Immature natural killer cell (primary cell): ENCODE measurements around the gene ANO5. TPM values are rescaled to one million over a fixed set of nuclear protein-coding genes. Genes with fewer than 3 reads are reported as not detected.
"Not testable (repeated sequence)": the region's sequence is repeated elsewhere in the genome, so short reads cannot be mapped to it uniquely, and the experiment has no call there.

ENCODE experiments used
- DNase-seq, 3 donors: peaks; one replicate each; pipeline ENCODE4 v3.0.0; 2022; ENCODE audit warnings: mixed read lengths in 1 of 3
- H3K27ac Mint-ChIP-seq, 6 donors: one replicate each; pipeline ENCODE4 v1.8.0; 2020; ENCODE audit warnings: mixed read lengths in 6 of 6, mild to moderate bottlenecking in 5 of 6, inconsistent platforms in 4 of 6, moderate library complexity in 3 of 6
- H3K27me3 Mint-ChIP-seq, 3 donors: one replicate each; pipeline ENCODE4 v1.8.0; 2020 to 2021; ENCODE audit warnings: low read depth in 3 of 3, mild to moderate bottlenecking in 3 of 3, mixed read lengths in 3 of 3, moderate library complexity in 3 of 3, inconsistent platforms in 1 of 3
- H3K36me3 Mint-ChIP-seq, 3 donors: one replicate each; pipeline ENCODE4 v1.8.0; 2020; ENCODE audit warnings: mixed read lengths in 3 of 3, inconsistent platforms in 2 of 3, mild to moderate bottlenecking in 2 of 3
- H3K4me1 Mint-ChIP-seq, 2 donors: one replicate each; pipeline ENCODE4 v1.8.0; 2020; ENCODE audit warnings: inconsistent platforms in 2 of 2, mild to moderate bottlenecking in 2 of 2, mixed read lengths in 2 of 2, moderate library complexity in 1 of 2
- H3K4me3 Mint-ChIP-seq, 5 donors: one replicate each; pipeline ENCODE4 v1.8.0; 2020; ENCODE audit warnings: mild to moderate bottlenecking in 5 of 5, mixed read lengths in 5 of 5, inconsistent platforms in 3 of 5, moderate library complexity in 3 of 5
- H3K9me3 Mint-ChIP-seq, 6 donors: one replicate each; pipeline ENCODE4 v1.8.0; 2020; ENCODE audit warnings: mild to moderate bottlenecking in 6 of 6, mixed read lengths in 6 of 6, inconsistent platforms in 4 of 6, moderate library complexity in 3 of 6
- polyA plus RNA-seq, 3 donors: library from polyadenylated mRNA; unstranded; fragments of 300-500 nt; fragmentation: Illumina TruSeq; gene quantifications; one replicate each; pipeline ENCODE4 v1.2.3, GENCODE V29; 2021

ANO5 gene
- polyA plus RNA-seq, 3 donors from 2014 or later, result 0.07 to 0.09 TPM; not detected in 1

DNA sequence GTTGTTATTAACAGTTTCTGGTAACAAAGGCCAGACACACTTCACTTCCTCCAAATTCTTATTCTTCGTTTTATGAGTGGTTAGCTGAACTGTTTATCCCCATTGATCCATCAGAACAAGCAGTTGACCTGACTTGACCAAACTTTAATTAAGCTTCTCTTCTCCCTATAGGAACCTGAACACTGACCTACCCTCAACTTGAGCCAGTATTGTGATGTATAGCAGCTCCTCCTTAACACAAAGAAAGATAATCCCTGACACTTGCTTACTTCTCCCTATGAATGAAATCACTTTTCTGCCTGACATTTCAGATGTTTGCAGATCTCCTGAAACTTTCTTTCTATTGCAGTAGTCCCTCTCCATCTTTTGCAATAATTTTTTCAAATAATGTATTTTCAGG is 41.9 kb downstream of the ANO5 start:
- Mint-ChIP-seq H3K27me3 (no peaks in the 10 kb centered on the region), H3K4me3 (no peak overlapping the region), H3K27ac (no peak overlapping the region), H3K9me3 (peaks cover 0 to 5% (median 0%) of the 10 kb centered on the region in 6 donors), H3K4me1 (no peaks in the 10 kb centered on the region), H3K36me3 (no peaks in the 10 kb centered on the region)
- no peak for DNase-seq

DNA sequence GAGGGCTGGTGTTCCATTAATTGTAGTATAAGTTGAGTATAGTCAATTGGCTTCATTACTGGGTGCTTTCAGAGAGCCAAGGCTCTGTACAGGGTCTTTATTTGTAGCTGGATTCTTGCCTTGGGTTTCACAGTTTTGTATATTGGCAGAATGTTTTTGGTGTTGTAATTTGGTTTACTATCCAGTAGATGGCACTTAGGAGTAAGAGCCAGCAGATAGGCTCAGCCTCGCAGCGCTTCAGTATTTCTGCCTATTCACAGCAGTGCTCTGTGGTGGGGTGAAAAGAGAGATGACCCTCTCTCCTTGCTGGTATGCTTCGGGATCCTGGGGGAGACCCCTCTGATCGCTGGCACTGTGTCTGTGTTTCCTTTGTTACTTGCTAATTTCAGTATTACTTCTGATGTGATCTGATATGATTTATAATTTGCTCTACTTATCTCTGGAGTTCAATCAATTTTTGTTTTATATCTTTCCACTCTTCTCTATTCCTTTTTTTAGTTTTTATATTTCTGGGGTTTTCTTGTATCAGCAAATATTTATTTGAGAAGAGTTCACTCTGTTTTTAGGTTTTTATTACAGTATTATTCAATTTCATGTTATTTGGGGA is 52.2 kb downstream of the ANO5 start:
- no peaks in the 10 kb centered on the region for H3K4me1 Mint-ChIP-seq
- no peaks in the 10 kb centered on the region for H3K9me3 Mint-ChIP-seq
- H3K27me3 Mint-ChIP-seq, result peaks cover 0 to 5% (median 0%) of the 10 kb centered on the region in 3 donors
- DNase-seq, result peak in 2 of 3 donors; percentile 1 to 5
- H3K36me3 Mint-ChIP-seq, result no peaks in the 10 kb centered on the region
- H3K4me3 Mint-ChIP-seq, result no peak overlapping the region
- no peak overlapping the region for H3K27ac Mint-ChIP-seq

DNA sequence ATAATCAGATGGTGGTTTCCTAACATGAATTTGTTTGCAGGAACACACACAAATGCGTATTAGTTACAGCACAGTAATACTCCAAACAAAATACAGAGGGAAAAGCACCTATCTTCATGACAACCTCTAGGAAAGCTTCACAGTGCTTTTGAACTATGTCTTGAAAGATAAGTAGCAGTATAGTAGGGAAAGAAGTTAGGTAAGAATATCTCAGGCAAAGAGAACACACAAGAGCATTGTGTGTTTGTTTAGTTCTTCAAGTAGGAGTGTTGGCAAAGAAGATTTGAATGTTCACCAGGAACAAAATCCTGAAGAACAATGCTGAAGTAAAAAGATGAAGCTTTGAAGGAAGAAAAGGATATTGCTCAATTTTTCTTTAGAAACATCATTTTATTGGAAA is 54.1 kb downstream of the ANO5 start:
- peaks cover 0 to 5% (median 0%) of the 10 kb centered on the region in 3 donors for H3K27me3 Mint-ChIP-seq
- H3K36me3 Mint-ChIP-seq, result no peaks in the 10 kb centered on the region
- no peak overlapping the region for H3K27ac Mint-ChIP-seq
- DNase-seq, result no peak
- H3K4me3 Mint-ChIP-seq, result no peak overlapping the region
- H3K4me1 Mint-ChIP-seq, result no peaks in the 10 kb centered on the region
- H3K9me3 Mint-ChIP-seq, result no peaks in the 10 kb centered on the region

DNA sequence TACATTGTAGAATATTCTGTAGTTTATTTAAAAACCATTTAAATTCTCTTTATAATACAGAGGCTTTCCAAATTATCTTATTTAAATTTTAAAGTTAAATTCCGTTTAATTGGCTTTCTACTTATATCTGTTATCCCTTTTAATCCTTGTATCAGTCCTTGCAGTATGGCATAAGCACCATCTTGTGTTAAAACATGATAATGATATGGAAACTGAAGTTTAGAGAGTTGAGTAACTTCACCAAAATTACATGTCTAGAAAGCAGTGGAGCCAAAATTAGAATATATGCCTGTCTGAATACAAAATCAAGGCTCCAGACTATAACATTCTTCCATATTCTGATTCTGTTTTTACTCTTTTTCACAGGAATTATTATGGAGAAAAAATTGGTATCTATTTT is 57.0 kb downstream of the ANO5 start:
- H3K27ac Mint-ChIP-seq, result no peak overlapping the region
- no peak overlapping the region for H3K4me3 Mint-ChIP-seq

DNA sequence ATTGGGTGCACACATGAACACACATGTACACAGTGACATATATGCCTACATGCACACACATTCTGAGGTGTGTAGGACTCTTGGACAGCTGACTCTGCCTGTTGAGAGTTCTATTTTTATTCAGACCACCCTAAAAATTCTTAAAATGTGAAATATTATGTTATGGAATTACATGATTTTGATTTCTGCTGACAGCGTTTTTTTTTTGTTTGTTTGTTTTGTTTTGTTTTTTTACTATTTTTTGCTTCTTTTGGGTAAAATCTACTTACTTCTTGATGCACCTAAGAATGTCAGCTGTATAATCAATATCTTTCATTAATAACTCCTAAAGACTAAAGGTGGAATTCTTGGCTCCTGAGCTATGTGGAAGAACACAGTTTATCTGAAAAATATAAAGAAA is 64.0 kb downstream of the ANO5 start:
- no peaks in the 10 kb centered on the region for H3K4me1 Mint-ChIP-seq
- H3K27ac Mint-ChIP-seq, result no peak overlapping the region
- no peaks in the 10 kb centered on the region for H3K27me3 Mint-ChIP-seq
- H3K9me3 Mint-ChIP-seq, result no peaks in the 10 kb centered on the region
- no peaks in the 10 kb centered on the region for H3K36me3 Mint-ChIP-seq
- DNase-seq, result no peak
- no peak overlapping the region for H3K4me3 Mint-ChIP-seq

More for the DNA sequence above, 57.0 kb downstream of the ANO5 start:
- no peak for DNase-seq
- Mint-ChIP-seq H3K27me3 (peaks cover 0 to 5% (median 0%) of the 10 kb centered on the region in 3 donors), H3K36me3 (no peaks in the 10 kb centered on the region), H3K4me1 (no peaks in the 10 kb centered on the region), H3K9me3 (no peaks in the 10 kb centered on the region)

DNA sequence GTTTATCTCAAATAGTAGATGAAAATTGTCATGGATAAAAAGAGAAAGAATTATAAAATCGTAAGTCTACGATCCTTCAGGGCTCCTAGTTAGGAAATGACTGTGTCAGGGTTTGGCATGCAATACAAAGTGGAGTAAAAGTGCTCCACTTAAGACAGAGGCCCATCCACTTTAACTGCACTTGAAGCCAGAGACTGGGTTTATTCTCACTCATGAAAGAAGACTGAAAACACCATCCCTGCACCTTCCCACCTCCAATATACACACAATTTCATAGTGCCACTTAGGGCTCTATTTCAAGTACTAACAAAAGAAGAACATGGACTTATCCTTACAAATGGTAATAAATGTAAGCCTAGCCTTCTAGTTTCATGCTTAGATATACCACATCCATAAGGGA is 70.7 kb downstream of the ANO5 start:
- no peaks in the 10 kb centered on the region for H3K36me3 Mint-ChIP-seq
- H3K4me1 Mint-ChIP-seq, result no peaks in the 10 kb centered on the region
- H3K4me3 Mint-ChIP-seq, result no peak overlapping the region
- H3K27me3 Mint-ChIP-seq, result peaks cover 0 to 3% (median 0%) of the 10 kb centered on the region in 3 donors
- no peaks in the 10 kb centered on the region for H3K9me3 Mint-ChIP-seq
- no peak for DNase-seq
- no peak overlapping the region for H3K27ac Mint-ChIP-seq

DNA sequence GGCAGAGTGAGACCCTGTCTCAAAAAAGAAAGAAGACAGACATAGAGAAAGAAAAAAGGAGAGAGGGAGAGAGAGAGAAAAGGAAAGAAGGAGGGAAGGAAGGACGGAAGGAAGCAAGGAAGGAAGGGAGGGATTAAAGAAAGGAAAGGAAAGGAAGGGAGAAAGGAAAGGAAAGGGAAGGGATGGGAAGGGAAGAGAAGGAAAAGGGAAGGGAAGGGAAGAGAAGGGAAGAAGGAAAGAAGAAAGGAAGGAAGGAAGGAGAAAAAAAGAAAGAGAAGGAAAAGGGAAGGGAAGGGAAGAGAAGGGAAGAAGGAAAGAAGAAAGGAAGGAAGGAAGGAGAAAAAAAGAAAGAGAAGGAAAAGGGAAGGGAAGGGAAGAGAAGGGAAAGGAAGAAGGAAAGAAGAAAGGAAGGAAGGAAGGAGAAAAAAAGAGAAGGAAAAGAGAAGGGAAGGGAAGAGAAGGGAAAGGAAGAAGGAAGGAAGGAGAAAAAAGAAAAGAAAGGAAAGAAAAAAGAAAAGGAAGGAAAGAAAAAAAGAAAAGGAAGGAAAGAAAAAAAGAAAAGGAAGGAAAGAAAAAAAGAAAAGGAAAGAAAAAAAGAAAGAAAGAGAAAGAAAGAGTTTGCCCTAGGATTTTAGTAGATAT is 76.2 kb downstream of the ANO5 start:
- H3K4me1 Mint-ChIP-seq, H3K36me3 Mint-ChIP-seq, H3K9me3 Mint-ChIP-seq, DNase-seq, H3K27me3 Mint-ChIP-seq, H3K4me3 Mint-ChIP-seq, H3K27ac Mint-ChIP-seq: not testable (repeated sequence)

DNA sequence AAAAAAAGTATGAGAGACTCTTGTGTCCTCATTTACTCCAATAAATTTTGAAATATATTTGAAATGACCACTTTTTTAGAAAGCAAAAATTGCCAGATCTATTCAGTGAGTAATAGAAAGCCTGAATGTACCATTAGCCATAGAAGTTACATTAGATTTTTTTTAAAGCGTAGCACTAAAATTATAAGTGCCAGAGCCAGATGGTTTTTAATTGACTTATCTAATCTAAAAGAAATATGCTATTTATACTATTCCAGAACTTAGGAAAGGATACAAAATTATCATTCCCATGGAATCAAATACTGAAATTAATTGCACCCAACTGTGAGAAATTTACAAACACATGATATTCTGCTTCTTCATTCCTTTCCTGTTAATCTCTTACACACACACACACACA is 80.9 kb downstream of the ANO5 start:
- Mint-ChIP-seq H3K9me3 (peaks cover 0 to 1% (median 0%) of the 10 kb centered on the region in 6 donors), H3K27ac (no peak overlapping the region), H3K27me3 (peaks cover 0 to 2% (median 0%) of the 10 kb centered on the region in 3 donors), H3K4me1 (no peaks in the 10 kb centered on the region), H3K4me3 (no peak overlapping the region), H3K36me3 (no peaks in the 10 kb centered on the region)
- no peak for DNase-seq

DNA sequence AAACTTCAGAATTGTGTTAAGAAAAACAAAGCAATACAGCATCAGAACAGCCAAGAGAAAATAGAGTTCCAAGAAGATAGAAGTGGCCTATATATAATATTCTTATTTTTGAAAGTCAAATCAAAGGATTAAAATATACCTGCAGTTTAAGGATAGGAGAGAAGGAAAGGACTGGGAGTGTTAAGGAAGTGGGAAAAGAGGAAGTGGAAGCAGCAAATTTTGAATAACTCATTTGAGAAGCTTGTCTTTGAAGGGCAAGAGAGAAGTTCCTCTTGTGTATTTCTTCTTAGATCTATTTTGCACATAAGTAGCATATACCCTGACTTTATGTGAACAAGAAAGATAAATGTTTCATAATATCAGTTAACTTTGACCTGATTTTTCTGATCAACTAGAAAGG is 82.7 kb downstream of the ANO5 start:
- Mint-ChIP-seq H3K27ac (no peak overlapping the region), H3K27me3 (no peaks in the 10 kb centered on the region), H3K36me3 (no peaks in the 10 kb centered on the region), H3K4me1 (no peaks in the 10 kb centered on the region), H3K4me3 (no peak overlapping the region), H3K9me3 (peaks cover 0 to 1% (median 0%) of the 10 kb centered on the region in 6 donors)
- DNase-seq, result no peak

DNA sequence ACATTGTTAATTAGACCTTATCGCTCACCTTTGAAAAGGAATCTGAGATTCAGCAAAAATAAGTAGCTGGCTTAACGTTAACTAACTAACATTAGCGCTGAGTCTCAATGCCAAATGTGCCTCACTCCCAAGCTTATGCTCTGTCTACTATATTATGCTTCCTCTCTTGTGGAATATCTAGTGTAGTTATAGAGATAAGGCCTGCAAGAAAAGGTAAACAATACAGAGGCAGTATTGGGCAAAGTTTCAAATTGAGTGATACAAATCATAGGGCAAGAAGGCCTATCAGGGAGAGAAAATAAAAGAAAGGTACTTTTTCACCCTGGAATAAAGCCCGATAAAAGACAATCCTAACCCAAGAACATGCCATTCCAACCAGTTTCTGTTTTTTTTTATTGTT is 83.7 kb downstream of the ANO5 start:
- no peaks in the 10 kb centered on the region for H3K4me1 Mint-ChIP-seq
- H3K4me3 Mint-ChIP-seq, result no peak overlapping the region
- peaks cover 0 to 1% (median 0%) of the 10 kb centered on the region in 6 donors for H3K9me3 Mint-ChIP-seq
- no peak for DNase-seq
- no peaks in the 10 kb centered on the region for H3K36me3 Mint-ChIP-seq
- no peak overlapping the region for H3K27ac Mint-ChIP-seq
- no peaks in the 10 kb centered on the region for H3K27me3 Mint-ChIP-seq

DNA sequence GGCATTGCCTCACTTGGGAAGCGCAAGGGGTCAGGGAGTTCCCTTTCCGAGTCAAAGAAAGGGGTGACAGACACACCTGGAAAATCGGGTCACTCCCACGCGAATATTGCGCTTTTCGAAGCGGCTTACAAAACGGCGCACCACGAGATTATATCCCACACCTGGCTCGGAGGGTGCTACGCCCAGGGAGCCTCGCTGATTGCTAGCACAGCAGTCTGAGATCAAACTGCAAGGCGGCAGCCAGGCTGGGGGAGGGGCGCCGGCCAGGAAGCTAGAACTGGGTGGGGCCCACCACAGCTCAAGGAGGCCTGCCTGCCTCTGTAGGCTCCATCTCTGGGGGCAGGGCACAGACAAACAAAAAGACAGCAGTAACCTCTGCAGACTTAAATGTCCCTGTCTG is 92.1 kb downstream of the ANO5 start:
- H3K9me3 Mint-ChIP-seq, DNase-seq, H3K4me3 Mint-ChIP-seq, H3K27me3 Mint-ChIP-seq, H3K4me1 Mint-ChIP-seq, H3K27ac Mint-ChIP-seq, H3K36me3 Mint-ChIP-seq: not testable (repeated sequence)

DNA sequence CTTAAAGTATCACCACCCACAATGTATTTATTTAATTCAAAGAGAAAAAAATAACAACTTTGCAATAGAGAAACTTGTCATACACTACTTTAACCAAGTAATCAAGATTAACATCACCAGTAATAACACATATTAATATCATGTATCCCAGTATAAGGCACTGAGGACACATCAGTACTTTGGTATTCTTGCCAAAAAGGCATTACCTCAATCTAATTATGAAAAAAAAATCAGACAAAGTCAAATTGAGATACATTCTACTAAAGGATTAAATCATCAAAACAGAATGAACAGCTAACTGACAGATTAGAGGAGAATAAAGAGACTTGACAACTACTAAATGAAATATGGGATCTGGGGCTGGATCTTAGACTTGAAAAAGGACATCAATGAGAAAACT is 109.5 kb downstream of the ANO5 start:
- no peaks in the 10 kb centered on the region for H3K27me3 Mint-ChIP-seq
- H3K36me3 Mint-ChIP-seq, result no peaks in the 10 kb centered on the region
- no peak overlapping the region for H3K27ac Mint-ChIP-seq
- no peaks in the 10 kb centered on the region for H3K4me1 Mint-ChIP-seq
- DNase-seq, result no peak
- H3K4me3 Mint-ChIP-seq, result no peak overlapping the region
- no peaks in the 10 kb centered on the region for H3K9me3 Mint-ChIP-seq

DNA sequence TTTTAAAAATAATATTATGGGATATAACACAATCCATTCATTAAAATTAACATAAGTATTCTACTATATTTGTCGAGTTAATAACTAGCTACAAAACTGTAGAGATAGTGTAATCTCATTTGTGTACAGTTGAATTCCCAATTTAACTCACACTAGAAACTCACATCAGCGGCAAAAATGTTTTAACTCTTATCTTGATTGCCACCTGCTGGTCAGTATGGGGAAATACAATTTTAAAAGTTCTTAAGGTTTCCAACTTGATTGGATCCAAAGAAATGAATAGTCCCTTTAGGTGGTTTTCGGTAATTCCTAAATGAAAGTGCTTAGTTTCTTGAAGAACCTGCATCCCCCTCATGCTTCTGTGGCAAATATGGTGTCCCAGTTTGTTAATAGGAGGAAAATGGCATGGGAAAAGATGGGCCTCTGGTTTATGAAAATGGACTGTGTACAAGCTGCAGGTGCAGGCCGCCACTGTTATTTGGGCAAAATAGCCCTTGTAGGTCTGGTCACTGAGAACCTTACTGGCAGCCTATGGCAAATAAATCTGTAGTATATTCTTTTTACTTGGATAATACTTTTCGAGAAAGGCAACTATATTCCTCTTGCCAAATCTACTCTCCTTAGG is 111.6 kb downstream of the ANO5 start:
- no peaks in the 10 kb centered on the region for H3K9me3 Mint-ChIP-seq
- no peak overlapping the region for H3K4me3 Mint-ChIP-seq
- no peak overlapping the region for H3K27ac Mint-ChIP-seq
- no peaks in the 10 kb centered on the region for H3K36me3 Mint-ChIP-seq
- peaks cover 0 to 4% (median 0%) of the 10 kb centered on the region in 3 donors for H3K27me3 Mint-ChIP-seq
- no peaks in the 10 kb centered on the region for H3K4me1 Mint-ChIP-seq
- DNase-seq, result peak in 2 of 3 donors; percentile 3 to 7

DNA sequence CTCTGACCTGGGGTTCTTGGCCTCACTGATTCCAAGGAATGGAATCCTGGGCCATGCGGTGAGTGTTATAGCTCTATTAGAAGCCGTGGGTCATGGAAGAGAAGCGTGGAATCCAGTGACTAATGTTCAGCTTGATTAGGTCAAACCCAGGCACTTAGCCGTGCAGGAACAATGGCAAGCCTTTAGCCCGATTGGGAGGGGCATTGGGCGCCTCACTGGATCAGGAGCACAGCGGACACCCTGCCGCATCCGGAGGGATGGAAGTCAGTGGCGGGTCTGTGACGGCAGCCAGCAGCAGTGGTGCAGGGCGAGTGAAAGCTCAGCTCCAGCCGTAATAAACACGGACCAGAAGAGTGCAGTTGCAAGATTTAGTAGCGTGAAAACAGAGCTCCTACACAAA is 124.8 kb downstream of the ANO5 start:
- Mint-ChIP-seq H3K4me3 (no peak overlapping the region), H3K4me1 (no peaks in the 10 kb centered on the region), H3K36me3 (no peaks in the 10 kb centered on the region), H3K9me3 (no peaks in the 10 kb centered on the region), H3K27ac (no peak overlapping the region), H3K27me3 (peaks cover 2% of the 10 kb centered on the region in 3 donors)
- no peak for DNase-seq
